ENCODE results near the gene CTAGE6.
"Not testable (repeated sequence)": the region's sequence is repeated elsewhere in the genome, so short reads cannot be mapped to it uniquely, and the experiment has no call there.

Gene CTAGE6

DNA sequence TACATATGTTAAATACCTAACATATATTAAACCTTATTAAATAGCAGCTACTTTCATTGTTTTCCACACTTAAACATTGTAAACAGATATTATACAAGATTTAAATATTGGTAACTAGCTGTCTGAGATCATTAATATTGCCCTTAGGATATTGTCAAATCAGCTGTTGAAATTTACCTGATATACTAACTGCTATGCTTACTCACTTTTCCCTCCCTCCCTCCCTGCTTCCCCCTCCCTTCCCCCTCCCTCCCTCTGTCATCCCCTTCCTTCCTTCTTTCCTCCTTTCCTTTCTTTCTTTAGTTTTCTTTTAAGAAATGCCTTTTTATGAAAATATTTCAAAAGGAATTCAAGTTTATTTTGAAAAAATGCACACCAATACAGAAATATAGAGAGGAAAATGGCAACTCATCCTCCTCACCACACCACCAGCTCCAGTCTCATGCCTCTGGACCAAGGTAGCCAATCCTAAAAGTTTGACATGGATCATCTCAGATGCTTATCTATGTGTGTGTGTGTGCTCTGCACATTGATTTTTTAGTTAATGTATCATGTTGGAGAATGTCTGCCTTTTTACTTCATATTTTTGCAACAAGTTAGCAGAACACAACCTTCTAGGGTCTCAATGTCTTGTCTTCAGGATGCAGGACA, 41.8 kb downstream of the CTAGE6 start:
- not testable (repeated sequence) for DNase-seq (ENCODE audit: low spot score)

GRCh38 chr7:143714581-143715454, 42.7 kb downstream of the CTAGE6 start:
- not testable (repeated sequence) for DNase-seq (ENCODE audit: low spot score)

DNA sequence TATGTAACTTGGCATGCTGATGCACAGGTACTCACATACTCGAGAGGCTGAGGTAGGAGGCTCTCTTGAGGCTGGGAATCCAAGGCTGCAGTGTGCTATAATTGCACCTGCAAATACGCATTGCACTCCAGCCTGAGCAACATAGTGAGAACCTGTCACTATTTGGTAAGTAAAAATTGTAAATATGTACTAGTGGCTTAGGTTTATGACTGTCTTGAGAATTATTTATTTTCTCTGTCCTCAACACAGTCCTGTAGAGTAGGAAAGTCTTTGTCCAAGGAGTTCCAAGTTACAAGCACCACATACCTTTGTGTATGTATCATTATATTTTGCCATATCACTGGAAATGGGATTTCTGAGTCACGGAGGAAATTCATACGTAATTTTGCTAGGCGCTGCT, 45.1 kb downstream of the CTAGE6 start:
- DNase-seq (ENCODE audit: low spot score) = not testable (repeated sequence)

- not testable (repeated sequence) for DNase-seq (ENCODE audit: low spot score)
These were observed 45.7 kb downstream of the CTAGE6 start for GRCh38 chr7:143711727-143712324.

GRCh38 chr7:143709895-143710294, 47.6 kb downstream of the CTAGE6 start:
- DNase-seq (ENCODE audit: low spot score) = not testable (repeated sequence)
